Measurements from ENCODE around the gene SHTN1.

DNA sequence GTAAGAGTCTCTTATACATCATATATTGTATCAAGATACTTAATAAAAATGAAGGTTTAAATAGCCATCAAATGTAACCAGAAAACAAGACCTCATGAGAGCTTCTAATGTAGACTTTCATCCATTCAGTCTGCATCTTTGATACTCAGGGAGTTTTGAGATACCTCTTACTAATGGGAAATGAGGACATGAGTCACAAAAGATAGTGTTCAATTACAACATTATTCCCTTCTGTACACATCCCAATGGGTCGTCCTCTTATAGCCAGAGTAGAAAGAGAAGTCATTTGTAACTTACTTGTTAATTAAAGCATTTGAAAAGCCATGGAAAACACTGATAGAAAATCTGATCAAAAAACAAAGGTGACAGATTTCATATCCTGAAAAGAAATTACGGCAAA lies 19.4 kb downstream of the SHTN1 start:
- TF ChIP-seq EZH2 (IDR thresholded peaks at IDR 0.05; ENCODE audit: insufficient read depth, poor library complexity, severe bottlenecking) (no peak), EZH2phosphoT487 (IDR thresholded peaks at IDR 0.05; ENCODE audit: insufficient read depth, low read depth) (no peak)

Data from GM23248 (cell line).